Activated naive CD8-positive, alpha-beta T cell treated with anti-CD3 and anti-CD28 coated beads, Interleukin-2, amount 10 ng/mL, durations not matched to agents 7 days and 5 days (primary cell): ENCODE data around the gene SYT5. TPM values are rescaled to one million over a fixed set of nuclear protein-coding genes. Genes with fewer than 3 reads are reported as not detected.

Experiments used
- ATAC-seq: fragments of 150-1000 bp; cut with Tn5 transposase; one replicate; pipeline ENCODE4 v1.10.0; 2021; ENCODE audit warnings: low read depth, moderate library complexity
- POLR2A ChIA-PET: fragments of 350-600 bp; sonication (Branson Sonifier 250); formaldehyde crosslinking; loops from one replicate; lab custom pipeline; 2021; ENCODE audit warnings: antibody characterized with exemption; lab: Charles Lee
- DNase-seq: peaks from one replicate; pipeline ENCODE4 v3.0.0; 2021
- H3K27ac Mint-ChIP-seq: one replicate; pipeline ENCODE4 v1.8.0; 2022; ENCODE audit warnings: mild to moderate bottlenecking, mixed read lengths
- H3K27me3 Mint-ChIP-seq: one replicate; pipeline ENCODE4 v1.8.0; 2022; ENCODE audit warnings: mild to moderate bottlenecking, moderate library complexity, mixed read lengths
- H3K36me3 Mint-ChIP-seq: one replicate; pipeline ENCODE4 v1.8.0; 2021; ENCODE audit warnings: mild to moderate bottlenecking, mixed read lengths
- H3K4me1 Mint-ChIP-seq: one replicate; pipeline ENCODE4 v1.8.0; 2021; ENCODE audit warnings: mixed read lengths
- H3K4me3 Mint-ChIP-seq: one replicate; pipeline ENCODE4 v1.8.0; 2022; ENCODE audit warnings: mild to moderate bottlenecking, moderate library complexity, mixed read lengths
- H3K9me3 Mint-ChIP-seq: one replicate; pipeline ENCODE4 v1.8.0; 2021; ENCODE audit warnings: mixed read lengths
- total RNA-seq, 2 experiments: library from RNA; stranded (reverse); gene quantifications; one replicate each; pipeline ENCODE4 v1.2.3, GENCODE V29; 2021

Gene SYT5
- total RNA-seq, 2 experiments from 2014 or later, result 0.39 TPM; not detected in 1

- DNase-seq, result no peak
- H3K36me3 Mint-ChIP-seq, result no peaks in the 10 kb centered on the region
- POLR2A ChIA-PET, result no interaction called here
- H3K27ac Mint-ChIP-seq, result no peak overlapping the region
- H3K4me3 Mint-ChIP-seq, result no peak overlapping the region
- peaks cover 2% of the 10 kb centered on the region for H3K4me1 Mint-ChIP-seq
- H3K9me3 Mint-ChIP-seq, result no peaks in the 10 kb centered on the region
- no peak for ATAC-seq
- H3K27me3 Mint-ChIP-seq, result peaks cover 13% of the 10 kb centered on the region
Measured at GRCh38 chr19:55196803-55197202, 16.7 kb upstream of the SYT5 start.

DNA sequence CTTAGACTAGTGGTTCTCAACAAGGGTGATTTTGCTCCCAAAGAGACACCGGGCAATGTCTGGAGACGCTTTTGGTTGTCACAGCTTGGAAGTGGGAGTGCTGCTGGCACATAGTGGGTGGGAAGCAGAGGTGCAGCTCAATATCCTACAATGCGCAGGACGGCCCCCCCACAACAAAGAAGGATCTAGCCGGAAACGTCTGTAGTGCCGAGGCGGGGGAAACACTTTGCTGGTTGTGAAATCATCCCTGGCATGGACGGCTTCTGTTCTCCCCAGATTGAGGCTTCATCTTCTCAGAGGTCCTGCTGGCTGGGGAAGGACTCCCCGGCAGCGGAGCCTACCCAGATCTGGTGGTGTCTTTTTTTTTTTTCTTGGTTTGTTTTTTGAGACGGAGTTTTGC is 13.4 kb upstream of the SYT5 start:
- POLR2A ChIA-PET, result interaction anchor here (0.7 kb wide), 2 partner anchors 8 to 60 kb away, joined by 3 to 5 read pairs; no protein-coding TSS in a partner anchor
- H3K27ac Mint-ChIP-seq, result no peak overlapping the region
- no peaks in the 10 kb centered on the region for H3K9me3 Mint-ChIP-seq
- no peak for DNase-seq
- peaks cover 12% of the 10 kb centered on the region for H3K4me1 Mint-ChIP-seq
- no peak for ATAC-seq
- peaks cover under 1% of the 10 kb centered on the region for H3K36me3 Mint-ChIP-seq
- H3K27me3 Mint-ChIP-seq, result peaks cover 9% of the 10 kb centered on the region
- H3K4me3 Mint-ChIP-seq, result no peak overlapping the region

DNA sequence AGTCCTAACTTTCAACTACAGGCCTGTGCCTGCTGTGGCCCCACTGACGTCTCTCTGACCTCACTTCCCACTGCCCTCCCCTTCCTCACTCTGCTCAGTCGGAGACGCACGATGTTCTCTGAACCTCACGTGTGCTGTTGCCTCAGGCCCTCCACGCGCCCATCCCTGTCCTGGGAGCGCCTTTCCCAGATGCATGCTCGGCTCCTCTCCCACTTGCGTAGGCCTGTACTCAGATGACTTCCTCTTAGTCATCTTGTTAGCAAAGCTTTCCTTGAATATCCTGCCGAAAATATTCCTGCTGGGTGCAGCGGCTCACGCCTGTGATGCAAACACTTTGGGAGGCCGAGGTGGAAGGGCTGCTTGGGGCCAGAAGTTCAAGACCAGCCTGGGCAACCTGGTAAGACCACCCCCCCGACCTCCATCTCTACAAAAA is 9.3 kb upstream of the SYT5 start:
- H3K27ac Mint-ChIP-seq, result peak overlapping the region; percentile 73
- ATAC-seq, result no peak
- H3K4me3 Mint-ChIP-seq, result peak overlapping the region; percentile 81
- peaks cover 1% of the 10 kb centered on the region for H3K36me3 Mint-ChIP-seq
- no peaks in the 10 kb centered on the region for H3K9me3 Mint-ChIP-seq
- DNase-seq, result no peak
- H3K27me3 Mint-ChIP-seq, result peaks cover 11% of the 10 kb centered on the region
- H3K4me1 Mint-ChIP-seq, result peaks cover 23% of the 10 kb centered on the region
- POLR2A ChIA-PET, result no interaction called here

DNA sequence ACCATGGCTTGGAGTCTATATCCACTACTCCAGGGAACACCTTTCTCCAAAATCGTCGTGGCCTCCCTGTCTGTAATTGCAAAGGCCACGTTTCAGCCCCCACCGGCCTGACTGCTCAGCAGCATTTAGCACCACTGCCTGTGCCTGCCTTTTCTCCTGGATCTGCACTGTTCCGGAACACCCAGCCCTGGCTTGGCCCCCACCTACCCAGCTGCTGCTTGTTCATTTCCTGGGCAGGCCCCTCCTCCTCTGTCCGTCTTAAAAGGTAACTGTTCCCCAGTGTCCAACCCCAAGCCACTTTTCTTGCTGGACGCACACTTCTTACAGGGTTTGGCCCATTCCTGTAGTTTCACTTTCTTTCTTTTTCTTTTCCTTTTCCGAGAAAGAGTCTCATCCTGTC is 8.5 kb upstream of the SYT5 start:
- Mint-ChIP-seq H3K27me3 (peaks cover 8% of the 10 kb centered on the region), H3K4me1 (peaks cover 29% of the 10 kb centered on the region), H3K27ac (peak overlapping the region; percentile 85), H3K36me3 (peaks cover 1% of the 10 kb centered on the region), H3K9me3 (no peaks in the 10 kb centered on the region), H3K4me3 (peak overlapping the region; percentile 81)
- peak; percentile 65 for ATAC-seq
- DNase-seq, result no peak
- POLR2A ChIA-PET, result no interaction called here

DNA sequence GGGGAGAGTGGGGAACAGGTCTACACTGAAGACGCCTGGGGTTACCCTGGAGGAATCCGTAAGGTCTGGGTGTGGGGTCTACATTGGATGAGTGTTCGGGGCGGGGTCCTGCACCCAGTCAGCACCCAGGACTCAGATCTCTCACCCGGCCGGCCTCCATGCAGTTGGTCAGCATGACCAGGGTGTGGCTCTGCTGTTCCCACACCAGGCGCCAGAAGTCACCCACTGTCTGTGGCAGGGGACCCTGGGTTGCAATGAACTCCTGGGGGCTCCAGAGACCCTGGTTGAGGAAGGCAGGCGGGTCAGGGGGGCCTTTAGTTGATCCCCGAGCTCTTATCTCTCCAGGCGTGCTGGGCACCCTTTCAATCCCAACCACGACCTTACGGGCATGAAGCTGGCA is 6.0 kb upstream of the SYT5 start:
- peaks cover 1% of the 10 kb centered on the region for H3K36me3 Mint-ChIP-seq
- no peaks in the 10 kb centered on the region for H3K9me3 Mint-ChIP-seq
- H3K4me3 Mint-ChIP-seq, result no peak overlapping the region
- POLR2A ChIA-PET, result no interaction called here
- H3K27me3 Mint-ChIP-seq, result peaks cover 12% of the 10 kb centered on the region
- H3K4me1 Mint-ChIP-seq, result peaks cover 27% of the 10 kb centered on the region
- no peak overlapping the region for H3K27ac Mint-ChIP-seq
- ATAC-seq (no peak), DNase-seq (no peak)

DNA sequence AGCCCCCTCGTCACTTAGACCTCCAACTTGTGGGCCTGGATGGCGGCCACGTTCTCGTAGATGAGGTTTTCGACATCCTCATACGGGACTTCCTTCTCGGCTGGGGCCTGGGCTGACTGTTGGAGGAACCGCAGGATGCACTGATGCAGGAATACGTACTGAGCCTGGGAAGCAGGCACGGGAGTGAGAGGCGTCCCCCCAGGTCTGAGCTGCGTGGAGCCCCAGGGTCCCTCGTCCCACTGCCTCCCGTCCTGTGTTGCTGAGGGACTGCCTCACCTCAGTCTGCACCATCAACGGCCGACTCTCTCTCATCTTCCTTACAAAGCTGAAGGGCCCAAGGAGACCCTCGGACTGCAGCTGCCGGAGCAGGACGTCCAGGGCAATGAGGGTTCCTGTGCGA is 1.7 kb upstream of the SYT5 start:
- Mint-ChIP-seq H3K9me3 (no peaks in the 10 kb centered on the region), H3K36me3 (no peaks in the 10 kb centered on the region), H3K27me3 (peaks cover 41% of the 10 kb centered on the region), H3K27ac (no peak overlapping the region), H3K4me1 (peaks cover 31% of the 10 kb centered on the region), H3K4me3 (no peak overlapping the region)
- ATAC-seq, result no peak
- POLR2A ChIA-PET, result interaction anchor here (2.3 kb wide), 1 partner anchor 78 kb away, joined by 5 read pairs; the partner anchor contains the start of gene PPP6R1
- no peak for DNase-seq

GRCh38 chr19:55178781-55179599 is 1.1 kb downstream of the SYT5 start:
- Mint-ChIP-seq H3K9me3 (peaks cover 2% of the 10 kb centered on the region), H3K4me3 (peak overlapping the region; percentile 75), H3K27me3 (peaks cover 60% of the 10 kb centered on the region), H3K36me3 (no peaks in the 10 kb centered on the region), H3K27ac (peak overlapping the region; percentile 58), H3K4me1 (peaks cover 30% of the 10 kb centered on the region)
- POLR2A ChIA-PET, result interaction anchor here (1.3 to 1.7 kb wide), 2 partner anchors 76 to 228 kb away, joined by 4 to 6 read pairs; partner anchors contain the start of gene UBE2S
- ATAC-seq (peak; percentile 74), DNase-seq (peak; percentile 94)

- H3K27me3 Mint-ChIP-seq, result peaks cover 79% of the 10 kb centered on the region
- H3K4me3 Mint-ChIP-seq, result no peak overlapping the region
- no peak for ATAC-seq
- no peak for DNase-seq
- peaks cover 32% of the 10 kb centered on the region for H3K4me1 Mint-ChIP-seq
- no peak overlapping the region for H3K27ac Mint-ChIP-seq
- no peaks in the 10 kb centered on the region for H3K36me3 Mint-ChIP-seq
- peaks cover 2% of the 10 kb centered on the region for H3K9me3 Mint-ChIP-seq
- POLR2A ChIA-PET, result no interaction called here
Measured at GRCh38 chr19:55176076-55176475, 4.0 kb downstream of the SYT5 start.

- peaks cover 2% of the 10 kb centered on the region for H3K9me3 Mint-ChIP-seq
Measured at GRCh38 chr19:55175117-55175867, 4.8 kb downstream of the SYT5 start.

DNA sequence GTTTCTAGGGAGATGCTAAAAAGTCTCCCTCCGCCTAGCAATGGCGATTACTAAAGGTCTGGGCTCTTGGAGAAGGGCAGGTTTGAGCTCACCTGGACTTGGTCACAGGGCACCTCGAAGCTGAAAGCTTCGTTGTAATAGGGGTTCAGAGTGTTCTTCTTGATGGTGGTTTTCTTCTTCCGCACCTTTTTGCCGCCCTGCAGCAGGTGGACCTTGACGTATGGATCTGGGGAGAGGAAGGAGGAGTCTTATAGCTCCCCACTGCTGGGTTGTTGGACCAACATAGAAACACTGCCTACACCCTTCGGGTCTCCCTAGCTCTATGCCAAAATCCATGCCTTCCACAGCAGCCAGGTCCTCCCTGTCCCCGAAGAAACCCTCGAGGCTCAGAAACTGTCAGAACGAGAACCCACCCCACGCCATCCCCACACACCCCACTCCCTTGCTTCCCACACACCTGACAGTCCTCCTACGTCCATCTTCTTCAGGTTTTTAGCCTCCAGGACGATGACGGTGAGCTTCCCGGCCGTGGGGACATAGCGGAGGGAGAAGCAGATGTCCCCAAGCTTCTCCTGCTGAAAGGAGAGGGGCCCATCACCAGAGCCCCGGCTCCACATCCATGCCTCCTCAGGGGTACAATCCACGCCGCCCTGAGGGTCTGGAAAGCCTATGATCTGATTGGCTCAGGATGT is 5.5 kb downstream of the SYT5 start:
- Mint-ChIP-seq H3K36me3 (no peaks in the 10 kb centered on the region), H3K4me3 (peak overlapping the region; percentile 76), H3K9me3 (peaks cover 2% of the 10 kb centered on the region), H3K27ac (no peak overlapping the region), H3K4me1 (peaks cover 24% of the 10 kb centered on the region), H3K27me3 (peaks cover 80% of the 10 kb centered on the region)
- ATAC-seq, result no peak
- no peak for DNase-seq
- POLR2A ChIA-PET, result interaction anchor here (1.7 to 2.2 kb wide), 2 partner anchors 80 to 85 kb away, joined by 6 to 10 read pairs; partner anchors contain the start of gene PPP6R1

More at GRCh38 chr19:55175117-55175867, 4.8 kb downstream of the SYT5 start:
- peaks cover 79% of the 10 kb centered on the region for H3K27me3 Mint-ChIP-seq
- H3K4me1 Mint-ChIP-seq, result peaks cover 28% of the 10 kb centered on the region
- no peak overlapping the region for H3K27ac Mint-ChIP-seq
- no peak overlapping the region for H3K4me3 Mint-ChIP-seq
- DNase-seq (no peak), ATAC-seq (no peak)
- no peaks in the 10 kb centered on the region for H3K36me3 Mint-ChIP-seq
- POLR2A ChIA-PET, result interaction anchor here (2.2 kb wide), 1 partner anchor 79 kb away, joined by 10 read pairs; no protein-coding TSS in a partner anchor

DNA sequence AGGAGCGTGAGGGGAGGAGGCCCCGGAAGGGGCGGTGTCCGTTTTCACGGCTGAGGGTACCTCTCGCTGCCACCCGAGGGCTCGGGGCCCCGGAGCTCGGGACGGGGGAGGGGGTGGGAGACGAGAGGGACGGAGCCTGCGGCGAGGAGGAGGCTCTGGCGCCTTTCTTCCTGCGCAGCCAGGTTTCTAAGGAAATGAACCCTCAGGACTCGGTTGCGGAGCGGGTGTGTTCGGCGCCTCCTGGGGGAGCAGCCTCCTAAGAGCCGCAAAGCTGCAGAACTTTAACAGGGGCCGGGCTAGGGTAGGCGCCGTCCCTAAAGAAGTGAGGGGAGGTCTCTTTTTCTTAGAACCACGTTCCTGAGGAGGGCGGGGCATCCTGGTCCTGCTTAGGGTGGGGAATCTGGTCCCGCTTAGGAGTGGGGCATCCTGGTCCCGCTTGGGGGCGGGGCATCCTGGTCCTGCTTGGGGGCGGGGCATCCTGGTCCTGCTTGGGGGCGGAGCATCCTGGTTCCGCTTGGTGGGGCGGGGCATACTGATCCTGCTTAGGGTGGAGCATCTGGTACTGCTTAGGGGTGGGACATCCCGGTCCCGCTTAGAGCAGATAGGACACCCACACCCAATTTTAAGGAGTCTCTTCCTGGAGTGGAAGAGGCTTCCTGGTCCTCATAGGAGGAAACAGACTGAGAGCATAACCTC is 6.2 kb downstream of the SYT5 start:
- Mint-ChIP-seq H3K27me3 (peaks cover 82% of the 10 kb centered on the region), H3K4me3 (peak overlapping the region; percentile 76), H3K4me1 (peaks cover 21% of the 10 kb centered on the region), H3K27ac (no peak overlapping the region), H3K36me3 (no peaks in the 10 kb centered on the region), H3K9me3 (peaks cover 2% of the 10 kb centered on the region)
- POLR2A ChIA-PET, result interaction anchor here (0.7 to 2.2 kb wide), 3 partner anchors 14 to 85 kb away, joined by 3 to 10 read pairs (median 6); partner anchors contain the start of gene PPP6R1
- ATAC-seq (peak; percentile 81), DNase-seq (peak; percentile 75)

DNA sequence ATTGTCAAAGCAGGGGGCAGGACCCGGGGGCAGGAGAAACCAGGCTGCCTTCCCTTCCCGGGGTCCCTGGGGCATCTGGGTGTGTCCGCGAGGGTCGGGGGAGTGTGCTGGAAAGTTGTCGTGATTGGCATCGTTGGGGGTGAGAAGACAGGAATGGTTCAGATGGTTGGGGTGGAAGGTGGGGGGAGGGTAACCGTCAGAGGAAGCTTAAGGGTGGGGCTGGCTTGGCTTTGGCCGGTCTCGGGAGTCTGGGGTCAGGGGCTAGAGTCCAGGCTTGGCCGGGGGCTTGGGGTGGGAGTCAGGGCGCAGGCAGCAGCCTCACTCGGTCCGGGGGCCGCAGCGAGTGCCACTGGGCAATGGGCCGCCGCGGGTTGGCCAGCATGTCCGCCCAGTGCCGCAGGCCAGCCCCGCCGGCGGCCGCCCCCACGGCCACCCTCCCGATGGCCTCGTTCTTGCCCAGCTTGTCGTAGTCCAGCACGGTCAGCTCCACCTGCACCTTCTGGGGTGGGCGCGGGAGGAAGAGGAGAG is 6.8 kb downstream of the SYT5 start:
- Mint-ChIP-seq H3K27me3 (peaks cover 81% of the 10 kb centered on the region), H3K4me1 (peaks cover 19% of the 10 kb centered on the region), H3K9me3 (peaks cover 2% of the 10 kb centered on the region), H3K36me3 (no peaks in the 10 kb centered on the region), H3K27ac (no peak overlapping the region), H3K4me3 (peak overlapping the region; percentile 77)
- POLR2A ChIA-PET, result interaction anchor here (0.7 to 2.2 kb wide), 3 partner anchors 13 to 86 kb away, joined by 3 to 10 read pairs (median 6); partner anchors contain the start of gene PPP6R1
- no peak for ATAC-seq
- DNase-seq, result no peak
